ENCODE measurements around the gene RAMP1.

RAMP1 gene

GRCh38 chr2:237896507-237896892, 37.1 kb downstream of the RAMP1 start:
- H3F3A ChIP-seq (ENCODE audit: insufficient read depth, low read length), result no peaks in the 10 kb centered on the region
- no peaks in the 10 kb centered on the region for H3K9me2 ChIP-seq (ENCODE audit: low read depth, low read length)
- H3K36me3 ChIP-seq (ENCODE audit: insufficient read depth, low read length), result no peaks in the 10 kb centered on the region
- H3K4me3 ChIP-seq (ENCODE audit: low read depth, low read length, poor library complexity, severe bottlenecking), result no peak overlapping the region
- H3K79me2 ChIP-seq (ENCODE audit: insufficient read depth, low read length), result no peaks in the 10 kb centered on the region
- TF ChIP-seq CTCF (IDR thresholded peaks at IDR 0.05; ENCODE audit: low read length) (no peak), EZH2 (IDR thresholded peaks at IDR 0.05; ENCODE audit: borderline replicate concordance, low read length) (no peak)
- no peak overlapping the region for H3K4me2 ChIP-seq (ENCODE audit: low read length)
- H3K9ac ChIP-seq (ENCODE audit: low read length), result no peak overlapping the region
- H3K27me3 ChIP-seq (ENCODE audit: insufficient read depth, low read length), result peaks cover 2% of the 10 kb centered on the region; the same call in 1 of the 2 replicates
- no peaks in the 10 kb centered on the region for H3K4me1 ChIP-seq (ENCODE audit: insufficient read depth, low read length, severe bottlenecking)
- H4K20me1 ChIP-seq (ENCODE audit: insufficient read depth, low read length), result no peaks in the 10 kb centered on the region
- no peaks in the 10 kb centered on the region for H3K9me3 ChIP-seq (ENCODE audit: low read length)
- no peak overlapping the region for H3K27ac ChIP-seq (ENCODE audit: low read depth, low read length, poor library complexity, severe bottlenecking)
- H2AFZ ChIP-seq (ENCODE audit: low read length), result no peak overlapping the region

GRCh38 chr2:237896956-237897355, 37.5 kb downstream of the RAMP1 start:
- Histone ChIP-seq H3K79me2 (ENCODE audit: insufficient read depth, low read length) (no peaks in the 10 kb centered on the region), H4K20me1 (ENCODE audit: insufficient read depth, low read length) (no peaks in the 10 kb centered on the region), H3K27ac (ENCODE audit: low read depth, low read length, poor library complexity, severe bottlenecking) (no peak overlapping the region), H3K27me3 (ENCODE audit: insufficient read depth, low read length) (peaks cover 2% of the 10 kb centered on the region; the same call in 1 of the 2 replicates), H3K4me2 (ENCODE audit: low read length) (no peak overlapping the region), H3K4me3 (ENCODE audit: low read depth, low read length, poor library complexity, severe bottlenecking) (no peak overlapping the region), H3K9me3 (ENCODE audit: low read length) (no peaks in the 10 kb centered on the region), H3K4me1 (ENCODE audit: insufficient read depth, low read length, severe bottlenecking) (no peaks in the 10 kb centered on the region), H3F3A (ENCODE audit: insufficient read depth, low read length) (no peaks in the 10 kb centered on the region), H2AFZ (ENCODE audit: low read length) (no peak overlapping the region), H3K9ac (ENCODE audit: low read length) (no peak overlapping the region), H3K9me2 (ENCODE audit: low read depth, low read length) (no peaks in the 10 kb centered on the region), H3K36me3 (ENCODE audit: insufficient read depth, low read length) (no peaks in the 10 kb centered on the region)
- TF ChIP-seq CTCF (IDR thresholded peaks at IDR 0.05; ENCODE audit: low read length) (no peak), EZH2 (IDR thresholded peaks at IDR 0.05; ENCODE audit: borderline replicate concordance, low read length) (no peak)

GRCh38 chr2:237898057-237898414, 38.6 kb downstream of the RAMP1 start:
- Histone ChIP-seq H3K27ac (ENCODE audit: low read depth, low read length, poor library complexity, severe bottlenecking) (no peak overlapping the region), H3K9me2 (ENCODE audit: low read depth, low read length) (no peaks in the 10 kb centered on the region), H3K27me3 (ENCODE audit: insufficient read depth, low read length) (peaks cover 2% of the 10 kb centered on the region; the same call in 1 of the 2 replicates), H3K4me2 (ENCODE audit: low read length) (no peak overlapping the region), H4K20me1 (ENCODE audit: insufficient read depth, low read length) (no peaks in the 10 kb centered on the region), H3K4me3 (ENCODE audit: low read depth, low read length, poor library complexity, severe bottlenecking) (no peak overlapping the region), H3K36me3 (ENCODE audit: insufficient read depth, low read length) (no peaks in the 10 kb centered on the region), H3K4me1 (ENCODE audit: insufficient read depth, low read length, severe bottlenecking) (no peaks in the 10 kb centered on the region), H2AFZ (ENCODE audit: low read length) (no peak overlapping the region), H3K79me2 (ENCODE audit: insufficient read depth, low read length) (no peaks in the 10 kb centered on the region), H3K9ac (ENCODE audit: low read length) (no peak overlapping the region), H3K9me3 (ENCODE audit: low read length) (no peaks in the 10 kb centered on the region), H3F3A (ENCODE audit: insufficient read depth, low read length) (no peaks in the 10 kb centered on the region)
- no peak for TF ChIP-seq CTCF (IDR thresholded peaks at IDR 0.05; ENCODE audit: low read length)
- TF ChIP-seq EZH2 (IDR thresholded peaks at IDR 0.05; ENCODE audit: borderline replicate concordance, low read length), result no peak

Measured in OCI-LY1 (cell line).